Nephron progenitor cell (in vitro differentiated cells): Measurements from ENCODE around the gene POFUT1.
A peak's percentile ranks its signal among the peaks of the same experiment; 100 is the strongest.

Source experiments
- DNase-seq: peaks from one replicate; pipeline ENCODE4 v3.0.0; 2021
- H3K27ac Mint-ChIP-seq: 2 replicates; pipeline ENCODE4 v1.8.0; 2021; ENCODE audit warnings: mild to moderate bottlenecking, moderate library complexity, mixed read lengths
- H3K27me3 Mint-ChIP-seq: 2 replicates; pipeline ENCODE4 v1.8.0; 2021; ENCODE audit warnings: mild to moderate bottlenecking, low read depth, mixed read lengths; ENCODE audit not compliant: poor library complexity
- H3K36me3 Mint-ChIP-seq: 2 replicates; pipeline ENCODE4 v1.8.0; 2021; ENCODE audit warnings: low read depth, mixed read lengths
- H3K4me1 Mint-ChIP-seq: 2 replicates; pipeline ENCODE4 v1.8.0; 2021; ENCODE audit warnings: mixed read lengths
- H3K4me3 Mint-ChIP-seq: 2 replicates; pipeline ENCODE4 v1.8.0; 2021; ENCODE audit warnings: mild to moderate bottlenecking, moderate library complexity, mixed read lengths
- H3K9me3 Mint-ChIP-seq: 2 replicates; pipeline ENCODE4 v1.8.0; 2021; ENCODE audit warnings: mild to moderate bottlenecking, moderate library complexity, mixed read lengths
- TF ChIP-seq, protein P1 (sequence below): fragments of 200-600 bp; sonication (generic); IDR thresholded peaks from 2 replicates; pipeline ENCODE4 v1.5.0; 2021; ENCODE audit warnings: antibody characterized with exemption

POFUT1 gene

DNA sequence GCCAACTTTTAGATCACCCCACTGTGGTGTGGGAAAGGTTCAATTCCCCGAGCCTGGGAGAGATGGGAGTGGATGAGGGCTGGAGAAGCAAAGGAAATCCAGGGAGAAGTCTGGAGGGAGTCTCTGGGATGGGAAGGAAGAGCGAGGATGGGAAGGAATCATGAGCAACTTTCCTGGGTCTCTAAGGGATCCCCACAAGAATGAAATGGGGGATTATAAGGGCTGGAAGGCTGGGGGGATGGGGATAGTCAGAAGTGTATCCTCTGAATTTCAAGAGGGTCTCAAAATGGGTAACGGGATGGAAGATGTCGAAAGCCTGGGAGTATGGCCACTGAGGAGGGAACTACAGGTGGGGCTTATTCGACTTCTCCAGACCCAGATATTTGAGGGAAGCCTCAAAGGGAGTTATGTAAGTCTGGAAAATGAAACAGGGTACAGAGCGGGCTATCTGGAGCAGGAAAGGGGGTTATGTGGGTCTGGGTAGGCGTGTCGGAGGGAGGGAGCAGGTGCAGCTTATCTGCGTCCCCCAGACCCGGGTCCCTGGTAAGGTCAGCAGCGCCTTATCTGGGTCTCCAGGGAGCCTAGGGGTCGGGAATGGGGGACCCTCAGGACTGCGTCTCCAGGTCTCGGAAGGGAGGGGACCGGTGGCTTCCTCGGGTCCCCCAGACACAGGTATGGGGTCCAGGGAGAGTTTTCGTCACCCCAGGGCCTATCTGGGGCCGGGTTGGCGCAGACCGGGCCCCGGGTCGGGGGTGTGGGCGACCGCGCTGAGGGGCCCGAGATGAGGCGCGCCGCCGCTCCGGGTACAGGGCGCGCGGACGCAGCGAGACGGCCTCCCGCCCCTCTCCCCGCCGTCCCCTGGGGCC, 687 bp upstream of the POFUT1 start:
- no peaks in the 10 kb centered on the region for H3K9me3 Mint-ChIP-seq
- peak overlapping the region; percentile 90 for H3K27ac Mint-ChIP-seq
- DNase-seq: no peak
- H3K36me3 Mint-ChIP-seq: peaks cover 14% of the 10 kb centered on the region
- TF ChIP-seq, protein P1, sequence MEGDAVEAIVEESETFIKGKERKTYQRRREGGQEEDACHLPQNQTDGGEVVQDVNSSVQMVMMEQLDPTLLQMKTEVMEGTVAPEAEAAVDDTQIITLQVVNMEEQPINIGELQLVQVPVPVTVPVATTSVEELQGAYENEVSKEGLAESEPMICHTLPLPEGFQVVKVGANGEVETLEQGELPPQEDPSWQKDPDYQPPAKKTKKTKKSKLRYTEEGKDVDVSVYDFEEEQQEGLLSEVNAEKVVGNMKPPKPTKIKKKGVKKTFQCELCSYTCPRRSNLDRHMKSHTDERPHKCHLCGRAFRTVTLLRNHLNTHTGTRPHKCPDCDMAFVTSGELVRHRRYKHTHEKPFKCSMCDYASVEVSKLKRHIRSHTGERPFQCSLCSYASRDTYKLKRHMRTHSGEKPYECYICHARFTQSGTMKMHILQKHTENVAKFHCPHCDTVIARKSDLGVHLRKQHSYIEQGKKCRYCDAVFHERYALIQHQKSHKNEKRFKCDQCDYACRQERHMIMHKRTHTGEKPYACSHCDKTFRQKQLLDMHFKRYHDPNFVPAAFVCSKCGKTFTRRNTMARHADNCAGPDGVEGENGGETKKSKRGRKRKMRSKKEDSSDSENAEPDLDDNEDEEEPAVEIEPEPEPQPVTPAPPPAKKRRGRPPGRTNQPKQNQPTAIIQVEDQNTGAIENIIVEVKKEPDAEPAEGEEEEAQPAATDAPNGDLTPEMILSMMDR: no peak
- H3K4me3 Mint-ChIP-seq: peak overlapping the region; percentile 100
- H3K4me1 Mint-ChIP-seq: peaks cover 81% of the 10 kb centered on the region
- H3K27me3 Mint-ChIP-seq: peaks cover 2% of the 10 kb centered on the region

DNA sequence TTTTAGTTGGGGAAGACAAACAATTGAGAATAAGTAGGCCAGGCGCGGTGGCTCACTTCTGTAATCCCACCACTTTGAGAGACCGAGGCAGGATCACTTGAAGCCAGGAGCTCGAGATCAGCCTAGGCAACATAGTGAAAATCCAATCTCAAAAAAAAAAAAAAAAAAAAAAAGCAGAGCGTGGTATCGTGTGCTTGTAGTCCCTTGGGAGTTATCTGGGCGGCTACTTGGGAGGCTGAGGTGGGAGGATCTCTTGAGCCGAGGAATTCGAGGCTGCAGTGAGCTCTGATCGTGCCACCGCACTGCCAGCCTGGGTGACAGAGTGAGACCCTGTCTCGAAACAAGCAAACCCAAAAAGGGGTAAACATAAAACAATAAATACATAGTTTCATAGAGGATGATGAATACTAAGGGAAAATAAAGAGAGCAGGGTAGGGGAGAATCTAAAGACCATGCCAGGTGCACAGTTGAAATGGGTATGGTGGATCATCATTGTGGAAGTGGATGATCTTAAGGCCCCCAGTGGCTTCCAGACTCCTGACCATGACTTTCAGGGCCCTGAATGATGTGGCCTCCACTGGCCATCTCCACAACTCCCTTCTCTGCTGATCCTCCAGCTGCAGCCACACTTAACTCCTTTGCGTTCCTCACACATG, 947 bp downstream of the POFUT1 start:
- peaks cover 9% of the 10 kb centered on the region for H3K36me3 Mint-ChIP-seq
- H3K9me3 Mint-ChIP-seq: no peaks in the 10 kb centered on the region
- H3K27ac Mint-ChIP-seq: peak overlapping the region; percentile 25
- TF ChIP-seq, protein P1: no peak
- peaks cover 2% of the 10 kb centered on the region for H3K27me3 Mint-ChIP-seq
- DNase-seq: no peak
- peak overlapping the region; percentile 89 for H3K4me3 Mint-ChIP-seq
- H3K4me1 Mint-ChIP-seq: peaks cover 65% of the 10 kb centered on the region

DNA sequence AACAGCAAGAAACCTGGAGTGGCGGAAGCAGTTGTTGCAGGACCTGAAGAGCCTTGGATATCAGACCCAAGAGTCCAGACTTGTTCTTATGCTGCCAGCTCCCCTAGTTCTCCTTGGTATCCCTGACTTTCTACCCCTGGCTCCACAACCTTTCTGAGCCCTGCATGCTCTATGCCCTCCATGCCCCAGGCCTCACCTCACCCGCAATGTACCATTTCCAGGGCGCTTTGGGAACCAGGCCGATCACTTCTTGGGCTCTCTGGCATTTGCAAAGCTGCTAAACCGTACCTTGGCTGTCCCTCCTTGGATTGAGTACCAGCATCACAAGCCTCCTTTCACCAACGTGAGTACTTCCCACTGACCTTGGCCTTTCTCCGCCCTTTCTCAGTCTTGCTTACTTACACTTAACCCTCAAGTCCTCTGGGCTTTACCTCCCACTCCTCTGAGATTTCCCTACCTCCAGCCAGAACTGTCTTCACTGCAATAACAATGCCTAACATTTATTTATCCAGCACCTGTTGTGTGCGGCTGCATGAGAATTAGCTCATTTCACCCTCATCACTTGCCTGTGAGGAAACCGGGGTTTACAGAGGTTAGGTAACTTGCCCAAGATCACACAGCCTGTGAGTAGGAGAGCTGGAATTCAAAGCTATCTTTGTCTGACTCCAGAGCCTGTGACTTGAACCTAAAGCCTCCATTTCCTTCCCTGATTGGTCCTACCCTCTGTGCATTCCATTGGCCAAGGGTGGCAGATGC, 2.3 kb downstream of the POFUT1 start:
- Mint-ChIP-seq H3K4me3 (peak overlapping the region; percentile 89), H3K36me3 (peaks cover 9% of the 10 kb centered on the region), H3K27me3 (peaks cover 2% of the 10 kb centered on the region), H3K4me1 (peaks cover 51% of the 10 kb centered on the region), H3K27ac (peak overlapping the region; percentile 98), H3K9me3 (no peaks in the 10 kb centered on the region)
- TF ChIP-seq, protein P1: no peak
- no peak for DNase-seq

DNA sequence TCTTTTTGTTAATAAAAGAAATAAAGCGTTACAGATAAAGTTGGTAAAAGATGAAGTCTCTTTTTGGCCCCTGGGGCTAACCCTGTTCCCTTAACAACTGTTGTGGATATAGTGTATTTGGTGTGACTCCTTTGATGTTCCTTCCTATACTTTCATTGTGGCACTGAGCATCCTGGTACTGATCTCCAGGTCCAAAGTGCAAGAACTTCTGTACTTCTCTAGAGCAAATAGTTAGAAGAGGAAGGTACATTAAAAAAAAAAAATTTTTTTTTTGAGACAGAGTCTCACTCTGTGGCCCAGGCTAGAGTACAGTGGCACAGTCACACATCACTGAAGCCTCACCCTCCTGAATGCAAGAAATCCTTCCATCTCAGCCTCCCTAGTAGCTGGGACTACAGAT, 6.2 kb downstream of the POFUT1 start:
- no peak overlapping the region for H3K4me3 Mint-ChIP-seq
- no peak for DNase-seq
- TF ChIP-seq, protein P1: no peak
- H3K27me3 Mint-ChIP-seq: no peaks in the 10 kb centered on the region
- H3K9me3 Mint-ChIP-seq: no peaks in the 10 kb centered on the region
- no peak overlapping the region for H3K27ac Mint-ChIP-seq
- peaks cover 20% of the 10 kb centered on the region for H3K4me1 Mint-ChIP-seq
- H3K36me3 Mint-ChIP-seq: peaks cover 43% of the 10 kb centered on the region

DNA sequence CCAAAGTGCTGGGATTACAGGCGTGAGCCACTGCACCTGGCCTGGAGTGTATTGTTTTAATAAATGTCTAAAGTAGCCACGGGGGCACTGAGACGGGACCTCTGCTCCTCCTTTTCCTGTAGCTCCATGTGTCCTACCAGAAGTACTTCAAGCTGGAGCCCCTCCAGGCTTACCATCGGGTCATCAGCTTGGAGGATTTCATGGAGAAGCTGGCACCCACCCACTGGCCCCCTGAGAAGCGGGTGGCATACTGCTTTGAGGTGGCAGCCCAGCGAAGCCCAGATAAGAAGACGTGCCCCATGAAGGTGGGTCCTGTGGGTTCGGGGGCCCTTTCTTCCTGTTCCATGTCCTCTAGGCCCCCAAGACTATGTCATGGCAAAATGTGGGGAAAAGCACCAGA, 7.5 kb downstream of the POFUT1 start:
- H3K9me3 Mint-ChIP-seq: no peaks in the 10 kb centered on the region
- DNase-seq: no peak
- peaks cover 55% of the 10 kb centered on the region for H3K36me3 Mint-ChIP-seq
- no peak overlapping the region for H3K4me3 Mint-ChIP-seq
- H3K27ac Mint-ChIP-seq: no peak overlapping the region
- TF ChIP-seq, protein P1: no peak
- H3K4me1 Mint-ChIP-seq: peaks cover 7% of the 10 kb centered on the region
- no peaks in the 10 kb centered on the region for H3K27me3 Mint-ChIP-seq
